Measurements from ENCODE around the gene C6orf118. TPM values are rescaled to one million over a fixed set of nuclear protein-coding genes. Genes with fewer than 3 reads are reported as not detected.

Gene C6orf118
- total RNA-seq (ENCODE audit: low replicate concordance): 2.2 and 4.2 TPM in 2 replicates

GRCh38 chr6:165308926-165309731 lies at the start of gene C6orf118:
TSS of gene C6orf118 (minus strand) at chr6:165309605. CDS start at chr6:165309586, 19 bp downstream.
- Mint-ChIP-seq H3K9me3 (peaks cover 6% of the 10 kb centered on the region), H3K4me1 (peaks cover 38% of the 10 kb centered on the region), H3K36me3 (peaks cover 2% of the 10 kb centered on the region), H3K27ac (peak within 1 kb of the TSS; percentile 99), H3K27me3 (ENCODE audit: insufficient read depth, low read depth) (peaks cover 2% of the 10 kb centered on the region), H3K4me3 (peak within 1 kb of the TSS; percentile 90)
- TF ChIP-seq EZH2phosphoT487 (IDR thresholded peaks at IDR 0.05): peak; percentile 18
- TF ChIP-seq EZH2 (IDR thresholded peaks at IDR 0.05): no peak
- TF ChIP-seq, protein P1, sequence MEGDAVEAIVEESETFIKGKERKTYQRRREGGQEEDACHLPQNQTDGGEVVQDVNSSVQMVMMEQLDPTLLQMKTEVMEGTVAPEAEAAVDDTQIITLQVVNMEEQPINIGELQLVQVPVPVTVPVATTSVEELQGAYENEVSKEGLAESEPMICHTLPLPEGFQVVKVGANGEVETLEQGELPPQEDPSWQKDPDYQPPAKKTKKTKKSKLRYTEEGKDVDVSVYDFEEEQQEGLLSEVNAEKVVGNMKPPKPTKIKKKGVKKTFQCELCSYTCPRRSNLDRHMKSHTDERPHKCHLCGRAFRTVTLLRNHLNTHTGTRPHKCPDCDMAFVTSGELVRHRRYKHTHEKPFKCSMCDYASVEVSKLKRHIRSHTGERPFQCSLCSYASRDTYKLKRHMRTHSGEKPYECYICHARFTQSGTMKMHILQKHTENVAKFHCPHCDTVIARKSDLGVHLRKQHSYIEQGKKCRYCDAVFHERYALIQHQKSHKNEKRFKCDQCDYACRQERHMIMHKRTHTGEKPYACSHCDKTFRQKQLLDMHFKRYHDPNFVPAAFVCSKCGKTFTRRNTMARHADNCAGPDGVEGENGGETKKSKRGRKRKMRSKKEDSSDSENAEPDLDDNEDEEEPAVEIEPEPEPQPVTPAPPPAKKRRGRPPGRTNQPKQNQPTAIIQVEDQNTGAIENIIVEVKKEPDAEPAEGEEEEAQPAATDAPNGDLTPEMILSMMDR (IDR thresholded peaks at IDR 0.05): no peak
- no peaks in the 10 kb centered on the region for H3K36me3 ChIP-seq
- no peak within 1 kb of the TSS for H3K27ac ChIP-seq
- peak within 1 kb of the TSS; percentile 46 for H3K4me3 ChIP-seq
- no peaks in the 10 kb centered on the region for H3K9me3 ChIP-seq (ENCODE audit: low read depth)
- no peaks in the 10 kb centered on the region for H3F3A ChIP-seq (ENCODE audit: low read depth)
- no peaks in the 10 kb centered on the region for H3K79me2 ChIP-seq (ENCODE audit: low read depth)
- no peak within 1 kb of the TSS for H3K9ac ChIP-seq
- peaks cover 6% of the 10 kb centered on the region for H3K4me1 ChIP-seq
- peak; percentile 93 for DNase-seq (ENCODE audit: low spot score)
- H2AFZ ChIP-seq (replicated peaks): peak within 1 kb of the TSS; percentile 66
- peak within 1 kb of the TSS; percentile 76 for H3K4me2 ChIP-seq
- H4K20me1 ChIP-seq (ENCODE audit: low read depth): no peaks in the 10 kb centered on the region
- H3K27me3 ChIP-seq: peaks cover 18% of the 10 kb centered on the region

DNA sequence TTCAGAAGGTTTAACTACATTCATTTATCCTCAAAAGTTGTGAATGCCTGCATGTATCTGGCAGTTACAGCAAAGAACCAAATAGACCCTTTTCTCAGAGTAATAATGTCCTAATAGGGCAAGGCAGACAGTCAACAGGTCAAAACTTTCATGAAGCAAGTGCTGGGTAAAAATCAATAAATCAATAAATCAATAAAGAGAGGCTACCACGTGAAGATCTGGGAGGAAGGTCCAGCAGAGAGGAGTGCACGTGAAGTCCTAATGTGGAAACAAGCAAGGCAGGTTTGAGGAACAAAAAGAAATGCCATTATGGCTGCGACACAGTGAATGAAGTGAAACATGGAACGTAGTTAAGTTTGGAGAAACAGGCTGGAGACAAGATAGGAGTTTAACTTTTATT lies 36.3 kb upstream of the C6orf118 start:
- H3K79me2 ChIP-seq (ENCODE audit: low read depth): no peaks in the 10 kb centered on the region
- no peak overlapping the region for H3K4me3 Mint-ChIP-seq
- TF ChIP-seq EZH2 (IDR thresholded peaks at IDR 0.05) (no peak), EZH2phosphoT487 (IDR thresholded peaks at IDR 0.05) (no peak)
- TF ChIP-seq, protein P1 (IDR thresholded peaks at IDR 0.05): no peak
- no peak overlapping the region for H3K27ac Mint-ChIP-seq
- peaks cover 30% of the 10 kb centered on the region for H3K36me3 Mint-ChIP-seq
- peaks cover 20% of the 10 kb centered on the region for H3K9me3 Mint-ChIP-seq
- no peak overlapping the region for H3K9ac ChIP-seq
- H3F3A ChIP-seq (ENCODE audit: low read depth): no peaks in the 10 kb centered on the region
- DNase-seq (ENCODE audit: low spot score): no peak
- no peak overlapping the region for H3K4me3 ChIP-seq
- H4K20me1 ChIP-seq (ENCODE audit: low read depth): no peaks in the 10 kb centered on the region
- H3K4me2 ChIP-seq: no peak overlapping the region
- H3K4me1 Mint-ChIP-seq: peaks cover 4% of the 10 kb centered on the region
- peaks cover 2% of the 10 kb centered on the region for H3K4me1 ChIP-seq
- no peaks in the 10 kb centered on the region for H3K27me3 Mint-ChIP-seq (ENCODE audit: insufficient read depth, low read depth)
- H3K9me3 ChIP-seq (ENCODE audit: low read depth): no peaks in the 10 kb centered on the region
- no peaks in the 10 kb centered on the region for H3K36me3 ChIP-seq
- H2AFZ ChIP-seq (replicated peaks): no peak overlapping the region
- H3K27ac ChIP-seq: no peak overlapping the region
- H3K27me3 ChIP-seq: no peaks in the 10 kb centered on the region

DNA sequence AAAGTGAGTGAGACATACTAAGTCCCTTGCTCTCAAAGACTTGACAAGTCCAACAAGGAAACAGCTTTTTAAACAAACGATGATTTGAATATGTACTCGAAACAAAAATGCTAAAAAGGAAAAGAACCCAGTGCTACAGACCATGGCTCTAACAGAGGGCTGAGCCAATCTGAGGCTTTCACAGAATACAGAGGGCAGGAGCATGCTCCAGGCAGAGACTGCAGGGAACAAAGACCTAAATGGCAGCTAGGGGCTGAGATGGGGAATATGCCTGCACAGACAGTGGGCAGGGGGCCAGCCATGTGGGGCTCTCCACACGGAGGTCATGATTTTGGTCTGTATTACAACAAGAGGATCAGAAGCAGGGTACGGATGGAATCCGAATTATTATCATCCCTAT lies 31.1 kb upstream of the C6orf118 start:
- Histone ChIP-seq H3K4me1 (peaks cover 7% of the 10 kb centered on the region), H3K9ac (no peak overlapping the region), H3F3A (ENCODE audit: low read depth) (no peaks in the 10 kb centered on the region), H4K20me1 (ENCODE audit: low read depth) (no peaks in the 10 kb centered on the region), H2AFZ (replicated peaks) (peak overlapping the region; percentile 86), H3K27me3 (no peaks in the 10 kb centered on the region), H3K79me2 (ENCODE audit: low read depth) (no peaks in the 10 kb centered on the region), H3K27ac (no peak overlapping the region), H3K4me3 (no peak overlapping the region), H3K4me2 (no peak overlapping the region), H3K36me3 (no peaks in the 10 kb centered on the region), H3K9me3 (ENCODE audit: low read depth) (no peaks in the 10 kb centered on the region)
- TF ChIP-seq, protein P1 (IDR thresholded peaks at IDR 0.05): no peak
- TF ChIP-seq EZH2 (IDR thresholded peaks at IDR 0.05): no peak
- TF ChIP-seq EZH2phosphoT487 (IDR thresholded peaks at IDR 0.05): no peak
- peaks cover 8% of the 10 kb centered on the region for H3K4me1 Mint-ChIP-seq
- peaks cover 14% of the 10 kb centered on the region for H3K36me3 Mint-ChIP-seq
- peak overlapping the region; percentile 62 for H3K27ac Mint-ChIP-seq
- H3K4me3 Mint-ChIP-seq: no peak overlapping the region
- DNase-seq (ENCODE audit: low spot score): peak; percentile 14
- H3K27me3 Mint-ChIP-seq (ENCODE audit: insufficient read depth, low read depth): no peaks in the 10 kb centered on the region
- no peaks in the 10 kb centered on the region for H3K9me3 Mint-ChIP-seq
